Nephron progenitor cell (in vitro differentiated cells): Measurements from ENCODE around the gene FKBP1A.

Experiments used
- DNase-seq: peaks from one replicate; pipeline ENCODE4 v3.0.0; 2021
- H3K27ac Mint-ChIP-seq: 2 replicates; pipeline ENCODE4 v1.8.0; 2021; ENCODE audit warnings: mild to moderate bottlenecking, moderate library complexity, mixed read lengths
- H3K27me3 Mint-ChIP-seq: 2 replicates; pipeline ENCODE4 v1.8.0; 2021; ENCODE audit warnings: mild to moderate bottlenecking, low read depth, mixed read lengths; ENCODE audit not compliant: poor library complexity
- H3K36me3 Mint-ChIP-seq: 2 replicates; pipeline ENCODE4 v1.8.0; 2021; ENCODE audit warnings: low read depth, mixed read lengths
- H3K4me1 Mint-ChIP-seq: 2 replicates; pipeline ENCODE4 v1.8.0; 2021; ENCODE audit warnings: mixed read lengths
- H3K4me3 Mint-ChIP-seq: 2 replicates; pipeline ENCODE4 v1.8.0; 2021; ENCODE audit warnings: mild to moderate bottlenecking, moderate library complexity, mixed read lengths
- H3K9me3 Mint-ChIP-seq: 2 replicates; pipeline ENCODE4 v1.8.0; 2021; ENCODE audit warnings: mild to moderate bottlenecking, moderate library complexity, mixed read lengths
- TF ChIP-seq, protein P1 (sequence below): fragments of 200-600 bp; sonication (generic); IDR thresholded peaks from 2 replicates; pipeline ENCODE4 v1.5.0; 2021; ENCODE audit warnings: antibody characterized with exemption

The FKBP1A gene

DNA sequence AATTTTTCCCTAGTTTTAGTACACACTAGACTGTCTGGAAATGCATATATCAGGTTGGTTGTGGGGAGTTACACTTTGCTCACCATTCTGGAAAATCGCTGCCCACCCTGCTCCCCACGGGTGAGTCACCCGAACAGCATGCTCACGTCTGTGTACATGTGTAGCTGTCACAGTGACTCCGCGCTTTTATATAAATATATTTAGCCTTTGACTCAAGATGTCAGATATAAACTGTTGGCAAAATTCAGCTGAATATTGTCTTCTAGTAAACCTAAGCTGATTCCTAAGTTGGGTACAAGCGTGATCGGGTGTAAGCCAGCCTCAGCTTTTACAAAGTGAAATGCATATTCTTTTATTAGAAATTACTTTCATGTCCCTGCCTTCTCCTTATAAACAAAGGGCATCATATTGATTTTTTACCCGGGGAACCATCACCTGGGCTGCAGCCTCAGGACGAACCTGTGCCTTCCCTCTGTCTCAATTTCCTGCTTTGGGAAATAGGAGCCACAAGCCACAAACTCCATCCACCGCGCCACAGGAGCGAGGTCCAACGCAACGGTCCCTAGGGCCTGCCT lies 68.2 kb downstream of the FKBP1A start:
- H3K4me1 Mint-ChIP-seq: peaks cover 38% of the 10 kb centered on the region
- TF ChIP-seq, protein P1, sequence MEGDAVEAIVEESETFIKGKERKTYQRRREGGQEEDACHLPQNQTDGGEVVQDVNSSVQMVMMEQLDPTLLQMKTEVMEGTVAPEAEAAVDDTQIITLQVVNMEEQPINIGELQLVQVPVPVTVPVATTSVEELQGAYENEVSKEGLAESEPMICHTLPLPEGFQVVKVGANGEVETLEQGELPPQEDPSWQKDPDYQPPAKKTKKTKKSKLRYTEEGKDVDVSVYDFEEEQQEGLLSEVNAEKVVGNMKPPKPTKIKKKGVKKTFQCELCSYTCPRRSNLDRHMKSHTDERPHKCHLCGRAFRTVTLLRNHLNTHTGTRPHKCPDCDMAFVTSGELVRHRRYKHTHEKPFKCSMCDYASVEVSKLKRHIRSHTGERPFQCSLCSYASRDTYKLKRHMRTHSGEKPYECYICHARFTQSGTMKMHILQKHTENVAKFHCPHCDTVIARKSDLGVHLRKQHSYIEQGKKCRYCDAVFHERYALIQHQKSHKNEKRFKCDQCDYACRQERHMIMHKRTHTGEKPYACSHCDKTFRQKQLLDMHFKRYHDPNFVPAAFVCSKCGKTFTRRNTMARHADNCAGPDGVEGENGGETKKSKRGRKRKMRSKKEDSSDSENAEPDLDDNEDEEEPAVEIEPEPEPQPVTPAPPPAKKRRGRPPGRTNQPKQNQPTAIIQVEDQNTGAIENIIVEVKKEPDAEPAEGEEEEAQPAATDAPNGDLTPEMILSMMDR: no peak
- H3K4me3 Mint-ChIP-seq: no peak overlapping the region
- peaks cover 2% of the 10 kb centered on the region for H3K36me3 Mint-ChIP-seq
- no peak overlapping the region for H3K27ac Mint-ChIP-seq
- no peaks in the 10 kb centered on the region for H3K9me3 Mint-ChIP-seq
- no peaks in the 10 kb centered on the region for H3K27me3 Mint-ChIP-seq
- no peak for DNase-seq

DNA sequence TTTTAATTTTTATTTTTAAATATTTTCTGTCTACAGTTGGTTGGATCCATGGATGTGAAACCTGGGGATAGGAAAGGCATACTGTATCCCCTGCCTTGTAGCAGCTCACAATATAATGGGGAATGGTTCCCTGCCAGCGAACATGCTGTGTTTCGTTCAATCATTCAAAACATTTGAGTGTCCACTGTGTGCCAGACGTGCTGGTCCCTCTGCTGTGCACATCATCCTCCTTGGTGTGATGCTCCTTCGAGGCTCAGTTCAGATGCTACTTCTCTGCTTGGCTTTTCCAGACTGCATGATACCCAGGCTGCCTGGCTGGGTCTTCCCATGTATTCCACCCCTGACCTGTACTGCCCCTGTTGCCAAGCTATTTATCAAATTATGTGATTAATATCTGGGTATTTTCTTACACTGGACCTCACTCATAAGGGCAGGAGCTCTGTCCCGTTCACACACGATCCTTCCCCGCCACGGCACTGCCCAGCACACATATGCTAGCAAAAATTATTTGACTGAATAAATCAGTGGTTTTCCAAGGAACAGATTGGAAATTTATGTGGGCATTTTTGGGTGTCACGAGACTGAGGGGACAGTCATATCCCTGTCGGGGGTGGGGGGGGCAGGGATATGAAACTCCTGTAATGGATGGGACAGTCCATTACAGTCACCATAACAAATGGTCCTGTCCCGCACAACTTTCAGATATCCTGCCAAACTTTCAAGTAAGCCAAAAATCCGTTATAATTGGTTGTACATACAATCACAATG lies 68.8 kb downstream of the FKBP1A start:
- no peak for DNase-seq
- H3K4me3 Mint-ChIP-seq: no peak overlapping the region

DNA sequence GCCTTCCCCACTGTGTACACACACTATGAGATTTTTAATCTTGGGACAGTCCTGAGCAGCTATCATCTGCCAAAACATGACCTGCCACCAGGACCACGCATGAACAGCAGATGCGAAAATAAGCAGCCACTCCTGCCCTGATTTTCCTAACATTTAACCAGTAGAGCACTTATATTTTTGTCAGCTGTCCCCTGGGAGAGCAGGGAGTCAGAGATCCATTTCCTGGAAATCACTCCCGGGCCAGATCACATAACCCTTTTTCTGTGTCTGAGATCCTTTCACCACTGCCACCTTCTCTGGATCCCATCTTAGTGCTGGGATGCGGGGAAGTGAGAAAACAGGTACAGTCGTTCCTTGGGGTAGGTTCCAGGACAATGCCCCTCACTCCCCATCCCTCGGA lies 69.6 kb downstream of the FKBP1A start:
- H3K36me3 Mint-ChIP-seq: no peaks in the 10 kb centered on the region
- no peak for DNase-seq
- TF ChIP-seq, protein P1: no peak
- H3K9me3 Mint-ChIP-seq: no peaks in the 10 kb centered on the region
- H3K4me3 Mint-ChIP-seq: no peak overlapping the region
- peaks cover 41% of the 10 kb centered on the region for H3K4me1 Mint-ChIP-seq
- no peaks in the 10 kb centered on the region for H3K27me3 Mint-ChIP-seq
- peak overlapping the region; percentile 25 for H3K27ac Mint-ChIP-seq

More for the DNA sequence above, 68.8 kb downstream of the FKBP1A start:
- Mint-ChIP-seq H3K9me3 (no peaks in the 10 kb centered on the region), H3K4me1 (peaks cover 33% of the 10 kb centered on the region), H3K27ac (no peak overlapping the region), H3K36me3 (no peaks in the 10 kb centered on the region), H3K27me3 (no peaks in the 10 kb centered on the region)
- TF ChIP-seq, protein P1: no peak

DNA sequence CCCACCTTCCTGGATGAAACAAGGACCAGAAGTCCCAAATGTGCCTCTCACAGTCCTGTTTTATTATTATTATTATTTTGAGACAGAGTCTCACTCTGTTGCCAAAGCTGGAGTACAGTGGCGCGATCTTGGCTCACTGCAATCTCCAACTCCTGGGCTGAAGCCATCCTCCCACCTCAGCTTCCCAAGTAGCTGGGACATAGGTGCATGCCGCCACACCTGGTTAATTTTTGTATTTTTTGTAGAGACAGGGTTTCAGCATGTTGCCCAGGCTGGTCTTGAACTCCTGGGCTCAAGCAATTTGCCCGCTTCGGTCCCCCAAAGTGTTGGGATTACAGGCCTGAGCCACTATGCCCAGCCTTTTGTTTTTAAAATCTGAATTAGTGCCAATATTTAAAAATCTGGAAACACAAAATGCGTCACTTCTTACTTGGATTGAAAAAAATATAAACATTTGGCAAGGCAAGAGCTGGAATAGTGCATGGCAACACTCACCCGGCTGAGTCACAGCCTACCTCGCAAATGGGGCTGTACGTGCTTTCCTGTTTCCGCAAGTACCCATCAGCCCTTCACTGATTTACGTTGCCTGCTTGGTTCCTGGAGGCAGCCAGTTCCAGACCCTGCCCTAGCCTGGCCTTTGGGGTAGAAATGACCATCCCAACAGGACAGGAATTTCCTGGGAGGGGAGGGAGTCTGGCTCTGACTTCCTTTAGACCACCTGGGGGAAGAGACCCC lies 70.2 kb downstream of the FKBP1A start:
- Mint-ChIP-seq H3K27ac (peak overlapping the region; percentile 25), H3K9me3 (no peaks in the 10 kb centered on the region), H3K36me3 (no peaks in the 10 kb centered on the region), H3K4me1 (peaks cover 47% of the 10 kb centered on the region), H3K4me3 (no peak overlapping the region), H3K27me3 (peaks cover under 1% of the 10 kb centered on the region)
- no peak for DNase-seq
- TF ChIP-seq, protein P1: no peak

DNA sequence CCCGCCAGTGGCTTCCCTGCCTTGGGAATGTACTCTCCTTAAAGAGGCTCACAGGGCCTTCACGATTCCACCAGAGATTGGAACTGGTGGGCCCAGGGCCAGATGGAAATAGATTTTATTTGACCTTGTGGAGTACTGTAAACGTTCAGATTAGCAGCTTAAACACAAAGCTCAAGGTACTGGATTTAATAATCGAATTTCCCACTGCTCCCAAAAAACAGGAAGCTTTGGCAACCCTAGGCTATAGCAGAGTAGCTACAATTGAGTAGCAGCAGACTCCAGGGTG lies 71.3 kb downstream of the FKBP1A start:
- Mint-ChIP-seq H3K27ac (peak overlapping the region; percentile 57), H3K36me3 (no peaks in the 10 kb centered on the region), H3K9me3 (no peaks in the 10 kb centered on the region), H3K27me3 (peaks cover 7% of the 10 kb centered on the region), H3K4me3 (no peak overlapping the region), H3K4me1 (peaks cover 51% of the 10 kb centered on the region)
- TF ChIP-seq, protein P1: no peak
- no peak for DNase-seq
